AG04449 (cell line): Measurements from ENCODE around the gene HERPUD2.

Experiments used
- CTCF ChIA-PET: fragments of 350-600 bp; formaldehyde crosslinking; extraction: SDS; loops from one replicate; lab custom pipeline; 2021; ENCODE audit warnings: antibody characterized with exemption; lab: Yijun Ruan, JAX
- POLR2A ChIA-PET: fragments of 400-600, 350-600 bp; formaldehyde crosslinking; extraction: SDS; loops from one replicate; lab custom pipeline; 2020; ENCODE audit warnings: antibody characterized with exemption, inconsistent platforms; lab: Yijun Ruan, JAX
- DNase-seq: peaks from one replicate; pipeline ENCODE4 v3.0.0-alpha.2; 2010; ENCODE audit warnings: low read depth, low spot score
- H3K4me3 ChIP-seq: 2 replicates; pipeline ENCODE4 v1.5.1; 2011; ENCODE audit warnings: low read depth, mild to moderate bottlenecking, control low read depth, low read length
- TF ChIP-seq, protein P1 (sequence below): IDR thresholded peaks from one replicate; pipeline ENCODE4 v1.5.1; 2011; ENCODE audit warnings: mild to moderate bottlenecking, moderate library complexity, low read length, control low read depth, inconsistent platforms; ENCODE audit not compliant: insufficient read depth; ENCODE audit errors: missing control alignments

The HERPUD2 gene, protein sequence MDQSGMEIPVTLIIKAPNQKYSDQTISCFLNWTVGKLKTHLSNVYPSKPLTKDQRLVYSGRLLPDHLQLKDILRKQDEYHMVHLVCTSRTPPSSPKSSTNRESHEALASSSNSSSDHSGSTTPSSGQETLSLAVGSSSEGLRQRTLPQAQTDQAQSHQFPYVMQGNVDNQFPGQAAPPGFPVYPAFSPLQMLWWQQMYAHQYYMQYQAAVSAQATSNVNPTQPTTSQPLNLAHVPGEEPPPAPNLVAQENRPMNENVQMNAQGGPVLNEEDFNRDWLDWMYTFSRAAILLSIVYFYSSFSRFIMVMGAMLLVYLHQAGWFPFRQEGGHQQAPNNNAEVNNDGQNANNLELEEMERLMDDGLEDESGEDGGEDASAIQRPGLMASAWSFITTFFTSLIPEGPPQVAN

DNA sequence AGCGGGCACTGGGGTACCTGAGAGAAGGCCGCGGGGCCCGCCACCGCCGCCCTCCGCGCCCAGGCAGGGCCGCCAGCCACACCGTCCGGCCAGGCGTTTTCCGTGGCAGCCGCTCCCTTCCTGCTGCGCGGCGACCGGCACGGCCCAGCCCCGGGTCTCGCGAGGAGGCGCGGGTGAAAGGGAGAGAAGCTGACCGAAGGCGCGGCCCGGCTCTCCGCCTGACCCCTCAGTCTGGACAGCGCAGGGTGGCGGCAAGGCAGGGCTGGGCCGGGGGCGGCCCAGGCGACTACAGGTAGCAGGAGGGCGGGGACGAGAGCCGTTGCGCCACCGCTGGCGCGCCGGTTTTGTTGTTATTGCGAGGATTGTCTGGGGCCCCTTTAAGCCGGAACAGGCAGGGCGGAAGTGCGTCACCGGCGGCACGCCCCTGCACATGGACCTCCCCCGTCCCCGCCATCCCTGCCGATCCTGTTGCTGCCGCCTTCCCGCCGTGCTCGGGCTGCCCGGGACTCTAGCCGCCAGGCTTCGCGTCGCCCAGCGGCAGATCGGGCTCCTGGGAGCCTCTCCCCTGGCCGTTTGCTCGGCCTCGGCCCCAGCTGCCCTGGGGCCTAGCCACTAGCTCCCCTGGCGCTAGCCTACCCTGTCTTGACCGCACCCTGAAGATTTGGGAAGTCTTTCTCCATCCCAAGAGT is at the start of gene HERPUD2:
Gene HERPUD2, minus strand, starts transcription at position 352 of the 689 bp plus-strand sequence. CDS start 805 bp downstream, outside the sequence.
- DNase-seq, result no peak
- POLR2A ChIA-PET, result interaction anchor here (0.6 to 2.9 kb wide), 7 partner anchors 11 to 770 kb away, joined by 3 to 19 read pairs (median 3); partner anchors contain the start of gene SEPTIN7
- TF ChIP-seq, protein P1, sequence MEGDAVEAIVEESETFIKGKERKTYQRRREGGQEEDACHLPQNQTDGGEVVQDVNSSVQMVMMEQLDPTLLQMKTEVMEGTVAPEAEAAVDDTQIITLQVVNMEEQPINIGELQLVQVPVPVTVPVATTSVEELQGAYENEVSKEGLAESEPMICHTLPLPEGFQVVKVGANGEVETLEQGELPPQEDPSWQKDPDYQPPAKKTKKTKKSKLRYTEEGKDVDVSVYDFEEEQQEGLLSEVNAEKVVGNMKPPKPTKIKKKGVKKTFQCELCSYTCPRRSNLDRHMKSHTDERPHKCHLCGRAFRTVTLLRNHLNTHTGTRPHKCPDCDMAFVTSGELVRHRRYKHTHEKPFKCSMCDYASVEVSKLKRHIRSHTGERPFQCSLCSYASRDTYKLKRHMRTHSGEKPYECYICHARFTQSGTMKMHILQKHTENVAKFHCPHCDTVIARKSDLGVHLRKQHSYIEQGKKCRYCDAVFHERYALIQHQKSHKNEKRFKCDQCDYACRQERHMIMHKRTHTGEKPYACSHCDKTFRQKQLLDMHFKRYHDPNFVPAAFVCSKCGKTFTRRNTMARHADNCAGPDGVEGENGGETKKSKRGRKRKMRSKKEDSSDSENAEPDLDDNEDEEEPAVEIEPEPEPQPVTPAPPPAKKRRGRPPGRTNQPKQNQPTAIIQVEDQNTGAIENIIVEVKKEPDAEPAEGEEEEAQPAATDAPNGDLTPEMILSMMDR, result no peak
- peak within 1 kb of the TSS; percentile 92 for H3K4me3 ChIP-seq
- CTCF ChIA-PET, result interaction anchor here (1.0 to 3.5 kb wide), 5 partner anchors 10 to 212 kb away, joined by 3 to 15 read pairs (median 7); partner anchors contain the start of gene SEPTIN7

DNA sequence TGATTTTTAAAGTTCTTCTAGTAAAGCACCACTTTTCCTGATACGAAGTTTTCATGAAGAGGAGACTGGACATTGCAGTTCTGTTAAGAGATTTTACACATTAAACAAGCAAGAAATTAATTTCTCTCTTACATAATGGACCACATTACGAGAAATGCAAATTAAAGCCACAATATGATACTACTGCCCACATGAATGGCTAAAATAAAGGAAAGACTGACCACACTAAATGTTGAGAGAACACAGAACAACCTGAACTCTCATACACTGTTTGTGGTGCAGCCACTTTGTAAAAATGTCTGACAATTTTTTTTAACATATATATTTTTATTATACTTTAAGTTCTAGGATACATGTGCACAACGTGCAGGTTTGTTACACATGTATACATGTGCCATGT is 44.0 kb upstream of the HERPUD2 start:
- TF ChIP-seq, protein P1, result no peak
- ChIA-PET CTCF (no interaction called here), POLR2A (no interaction called here)
- DNase-seq, result no peak
- no peak overlapping the region for H3K4me3 ChIP-seq

DNA sequence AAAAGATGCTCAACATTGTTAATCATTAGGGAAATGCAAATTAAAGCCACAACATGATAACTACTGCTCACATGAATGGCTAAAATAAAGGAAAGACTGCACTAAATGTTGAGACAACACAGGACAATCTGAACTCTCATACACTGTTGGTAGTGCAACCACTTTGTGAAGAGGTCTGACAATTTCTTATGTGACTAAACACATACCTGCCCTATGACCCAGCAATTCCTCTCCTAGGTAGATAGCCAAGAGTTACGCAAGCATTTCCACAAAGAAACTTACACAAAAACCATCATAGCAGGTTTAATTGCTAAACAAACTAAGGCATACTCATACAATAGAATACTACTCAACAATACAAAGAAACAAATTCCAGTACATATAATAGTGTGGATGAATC is 41.8 kb upstream of the HERPUD2 start:
- ChIA-PET CTCF (no interaction called here), POLR2A (no interaction called here)
- no peak overlapping the region for H3K4me3 ChIP-seq
- TF ChIP-seq, protein P1, result no peak
- DNase-seq, result no peak

DNA sequence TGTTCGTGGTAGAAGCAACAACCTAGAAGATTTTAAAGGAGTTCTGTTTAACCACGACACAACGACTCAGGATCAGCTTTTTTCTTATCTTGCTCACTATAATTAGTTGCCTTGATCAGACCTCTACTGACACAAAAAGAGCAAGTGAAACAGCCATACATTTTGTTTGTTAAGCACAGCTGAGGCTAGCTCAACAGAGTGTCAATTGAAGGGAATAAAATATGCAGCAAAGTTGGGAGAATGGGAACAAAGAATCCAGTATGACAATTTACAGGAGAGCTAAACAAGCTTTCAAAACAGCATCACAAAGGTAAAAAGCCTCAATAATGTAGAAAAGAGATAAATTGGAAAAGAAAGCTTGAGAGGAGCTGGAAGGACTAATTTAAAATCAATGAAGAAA is 40.5 kb upstream of the HERPUD2 start:
- TF ChIP-seq, protein P1, result no peak
- no peak for DNase-seq
- no peak overlapping the region for H3K4me3 ChIP-seq
- ChIA-PET POLR2A (no interaction called here), CTCF (interaction anchor here (1.0 kb wide), 1 partner anchor 12 kb away, joined by 3 read pairs; no protein-coding TSS in a partner anchor)

DNA sequence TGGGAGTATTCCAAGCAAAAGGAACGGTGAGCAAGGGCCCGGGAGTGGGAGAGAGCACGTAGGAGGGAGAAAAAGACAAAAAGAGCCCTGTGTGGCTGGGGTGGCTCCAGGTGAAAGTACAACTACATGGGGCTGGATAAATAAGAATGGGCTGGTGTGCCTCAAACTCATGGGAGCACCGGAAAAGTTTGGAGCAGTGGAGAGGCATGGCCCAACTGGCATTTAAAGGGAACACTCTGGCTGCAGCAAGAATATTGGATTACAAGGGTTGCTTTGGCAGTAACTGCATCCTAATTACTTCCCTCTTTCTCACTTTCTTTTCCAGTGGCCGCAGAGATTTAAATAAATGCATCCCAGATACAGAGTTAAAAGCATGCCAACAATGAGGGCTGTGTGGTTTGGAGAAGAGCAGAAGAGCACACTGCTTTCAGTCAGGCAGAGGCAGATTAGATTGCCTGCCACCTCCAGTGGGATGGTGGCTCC is 39.1 kb upstream of the HERPUD2 start:
- POLR2A ChIA-PET, result no interaction called here
- CTCF ChIA-PET, result interaction anchor here (1.0 kb wide), 1 partner anchor 10 kb away, joined by 3 read pairs; no protein-coding TSS in a partner anchor
- no peak for DNase-seq
- no peak overlapping the region for H3K4me3 ChIP-seq
- TF ChIP-seq, protein P1, result no peak

DNA sequence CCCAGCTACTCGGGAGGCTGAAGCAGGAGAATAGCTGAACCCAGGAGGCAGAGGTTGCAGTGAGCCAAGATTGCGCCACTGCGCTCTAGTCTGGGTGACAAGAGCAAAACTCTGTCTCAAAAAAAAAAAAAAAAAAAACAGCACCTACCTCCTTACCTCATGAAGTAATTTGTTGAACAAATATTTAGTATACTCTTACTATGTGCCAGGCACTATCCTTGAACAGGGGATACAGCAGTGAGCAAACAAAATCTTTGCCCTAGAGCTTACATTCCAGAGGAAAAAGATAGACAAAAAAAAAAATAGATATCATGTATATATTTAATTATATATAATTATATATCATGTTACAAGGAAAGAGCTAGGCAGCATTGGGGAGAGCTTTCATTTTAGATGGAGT is 36.4 kb upstream of the HERPUD2 start:
- CTCF ChIA-PET, result no interaction called here
- TF ChIP-seq, protein P1, result no peak
- no peak for DNase-seq
- H3K4me3 ChIP-seq, result no peak overlapping the region
- POLR2A ChIA-PET, result no interaction called here
